ENCODE results near the gene GIMAP5.

Gene GIMAP5

GRCh38 chr7:150734254-150734653 lies 3.0 kb upstream of the GIMAP5 start:
- DNase-seq (ENCODE audit: low spot score) (no peak), FAIRE-seq (no peak)

DNA sequence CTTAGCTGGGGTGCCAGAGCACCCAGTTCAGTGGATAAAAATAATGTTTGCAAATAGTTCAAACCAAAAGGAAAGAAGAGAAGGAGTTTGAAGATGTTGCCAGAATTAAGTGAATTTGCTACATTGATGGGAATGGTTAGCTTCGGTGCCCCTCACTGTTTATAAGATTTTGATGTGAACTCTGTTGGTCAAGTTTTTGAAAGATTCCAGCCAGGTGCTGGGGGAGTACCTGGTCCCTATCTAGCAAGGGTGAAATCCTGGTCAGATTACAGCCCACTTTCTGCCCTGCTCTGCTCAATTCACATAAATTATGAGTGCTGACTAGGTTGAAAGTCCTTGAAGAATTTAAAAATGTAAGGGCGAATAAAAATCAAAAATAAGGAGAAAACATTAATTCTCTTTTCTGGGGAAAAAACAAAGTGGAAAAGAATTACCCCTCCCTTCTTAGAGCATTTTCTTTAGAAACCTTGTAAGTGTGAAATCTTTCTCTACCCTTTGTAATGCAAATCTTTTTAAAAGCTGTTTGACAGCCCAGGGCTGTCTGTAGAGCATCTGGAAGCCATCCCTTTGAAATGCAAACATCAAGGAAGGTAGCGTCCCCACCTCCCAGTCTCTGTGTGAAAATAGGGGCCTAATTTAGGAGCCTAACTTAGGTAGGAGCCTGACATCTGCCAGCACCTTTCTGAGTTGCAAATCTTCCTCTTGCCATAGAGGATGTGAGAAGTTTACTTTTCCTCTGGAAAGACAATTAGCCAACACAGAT lies 1.4 kb upstream of the GIMAP5 start:
- DNase-seq (ENCODE audit: low spot score) (no peak), FAIRE-seq (no peak)

- no peak for FAIRE-seq
- no peak for DNase-seq (ENCODE audit: low spot score)
Observed at GRCh38 chr7:150736864-150737263, 354 bp upstream of the GIMAP5 start.

- FAIRE-seq (no peak), DNase-seq (ENCODE audit: low spot score) (no peak)
Observed at GRCh38 chr7:150738092-150738491, 874 bp downstream of the GIMAP5 start.

- no peak for FAIRE-seq
- DNase-seq (ENCODE audit: low spot score): peak; percentile 16
Observed at GRCh38 chr7:150738591-150739001, 1.4 kb downstream of the GIMAP5 start.

- DNase-seq (ENCODE audit: low spot score): no peak
- no peak for FAIRE-seq
Observed at GRCh38 chr7:150739033-150739432, 1.8 kb downstream of the GIMAP5 start.

- FAIRE-seq: no peak
- no peak for DNase-seq (ENCODE audit: low spot score)
Observed at GRCh38 chr7:150740053-150740452, 2.8 kb downstream of the GIMAP5 start.

DNA sequence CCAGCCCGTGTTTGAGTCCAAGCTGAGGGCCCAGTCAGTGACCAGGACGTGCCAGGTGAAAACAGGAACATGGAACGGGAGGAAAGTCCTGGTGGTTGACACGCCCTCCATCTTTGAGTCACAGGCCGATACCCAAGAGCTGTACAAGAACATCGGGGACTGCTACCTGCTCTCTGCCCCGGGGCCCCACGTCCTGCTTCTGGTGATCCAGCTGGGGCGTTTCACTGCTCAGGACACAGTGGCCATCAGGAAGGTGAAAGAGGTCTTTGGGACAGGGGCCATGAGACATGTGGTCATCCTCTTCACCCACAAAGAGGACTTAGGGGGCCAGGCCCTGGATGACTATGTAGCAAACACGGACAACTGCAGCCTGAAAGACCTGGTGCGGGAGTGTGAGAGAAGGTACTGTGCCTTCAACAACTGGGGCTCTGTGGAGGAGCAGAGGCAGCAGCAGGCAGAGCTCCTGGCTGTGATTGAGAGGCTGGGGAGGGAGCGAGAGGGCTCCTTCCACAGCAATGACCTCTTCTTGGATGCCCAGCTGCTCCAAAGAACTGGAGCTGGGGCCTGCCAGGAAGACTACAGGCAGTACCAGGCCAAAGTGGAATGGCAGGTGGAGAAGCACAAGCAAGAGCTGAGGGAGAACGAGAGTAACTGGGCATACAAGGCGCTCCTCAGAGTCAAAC lies 5.2 kb downstream of the GIMAP5 start:
- FAIRE-seq (no peak), DNase-seq (ENCODE audit: low spot score) (no peak)

DNA sequence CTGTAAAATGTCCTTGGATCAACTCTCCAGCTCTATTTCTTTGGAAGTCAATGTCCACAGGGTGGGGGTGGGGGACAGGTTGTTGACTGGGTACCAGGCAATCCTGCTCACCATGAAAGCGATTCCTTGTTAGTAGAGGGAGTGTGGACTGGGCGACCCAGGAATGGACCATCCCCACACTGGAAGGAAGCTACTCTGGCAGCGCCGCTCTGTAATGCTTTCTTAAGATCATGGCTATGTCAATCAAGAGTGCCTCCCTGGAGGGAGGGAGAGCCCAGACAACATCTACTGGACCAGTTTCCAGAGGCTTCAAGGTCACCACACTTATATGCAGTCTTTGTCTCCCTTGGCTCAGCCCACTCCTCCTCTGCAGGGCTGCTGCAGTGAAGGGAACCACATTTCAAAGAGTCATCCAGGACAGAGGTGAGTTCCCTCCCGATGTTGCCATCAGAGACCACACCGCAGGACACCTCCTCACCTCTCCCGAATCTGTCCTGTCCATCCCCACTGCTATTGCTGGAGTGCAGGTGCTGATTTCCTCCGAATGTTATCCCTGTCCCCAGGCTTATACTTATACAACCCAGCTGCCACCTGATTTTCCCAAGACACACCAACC lies 6.9 kb downstream of the GIMAP5 start:
- DNase-seq (ENCODE audit: low spot score): no peak
- no peak for FAIRE-seq

DNA sequence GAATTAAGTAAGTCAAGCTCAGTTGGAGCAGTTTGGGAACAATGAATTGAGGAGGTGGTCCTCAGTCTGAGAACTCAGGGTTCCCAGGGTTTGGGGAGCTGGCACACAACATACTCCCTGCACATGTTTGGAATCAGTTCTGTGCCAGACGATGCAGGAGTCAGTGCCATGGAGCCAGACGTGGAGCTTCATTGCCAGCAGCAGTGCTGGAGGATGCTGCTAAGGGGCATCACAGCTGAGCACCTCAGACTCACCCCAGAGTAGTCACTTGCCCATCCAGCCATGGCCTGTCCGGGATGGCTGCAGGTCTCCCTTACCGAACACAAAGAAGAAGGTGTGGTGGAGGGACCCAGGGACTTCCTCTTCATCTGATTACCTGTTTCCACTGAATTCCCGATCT lies 7.9 kb downstream of the GIMAP5 start:
- DNase-seq (ENCODE audit: low spot score) (no peak), FAIRE-seq (no peak)

GRCh38 chr7:150745876-150746275 lies 8.7 kb downstream of the GIMAP5 start:
- DNase-seq (ENCODE audit: low spot score) (no peak), FAIRE-seq (no peak)

- no peak for DNase-seq (ENCODE audit: low spot score)
- FAIRE-seq: no peak
Observed at GRCh38 chr7:150746921-150747320, 9.7 kb downstream of the GIMAP5 start.

DNA sequence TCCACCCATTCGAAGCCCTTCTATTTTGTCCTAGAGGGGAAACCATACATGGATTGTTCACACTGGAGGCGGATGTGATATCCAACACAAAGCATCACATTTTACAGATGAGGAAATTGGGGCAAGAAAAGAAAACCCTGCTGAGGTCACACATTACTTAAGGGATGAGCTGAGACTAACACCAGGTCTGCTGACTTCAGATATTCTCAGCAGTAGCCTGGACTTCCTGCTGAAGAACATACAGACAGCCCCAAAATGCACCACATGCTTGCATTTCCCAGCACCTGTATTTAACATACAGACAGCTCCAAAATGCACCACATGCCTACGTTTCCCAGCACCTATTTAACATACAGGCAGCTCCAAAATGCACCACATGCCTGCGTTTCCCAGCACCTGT lies 11.2 kb downstream of the GIMAP5 start:
- no peak for FAIRE-seq
- DNase-seq (ENCODE audit: low spot score): no peak

GRCh38 chr7:150751702-150752101 lies 14.5 kb downstream of the GIMAP5 start:
- DNase-seq (ENCODE audit: low spot score) (no peak), FAIRE-seq (no peak)

DNA sequence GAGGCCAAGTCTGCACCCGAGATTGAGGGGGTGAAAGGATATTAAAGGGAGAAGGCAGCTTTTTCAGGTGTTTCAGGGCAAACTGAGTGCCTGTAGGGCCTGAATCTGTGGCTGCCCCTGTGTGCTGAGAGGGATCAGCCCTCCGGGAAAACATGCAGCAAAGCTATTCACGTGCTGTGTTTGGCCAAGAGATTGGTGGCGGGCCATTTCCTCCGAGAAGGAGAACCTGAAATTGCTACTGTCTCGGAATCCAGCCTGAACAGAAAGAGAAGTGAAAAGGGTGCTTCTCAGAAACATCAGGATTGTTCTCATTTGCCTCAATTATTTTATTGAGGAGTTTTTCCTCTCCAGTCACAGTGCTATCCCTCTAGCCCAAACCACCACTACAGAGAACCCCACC lies 16.0 kb downstream of the GIMAP5 start:
- FAIRE-seq: no peak
- DNase-seq (ENCODE audit: low spot score): no peak

- FAIRE-seq (no peak), DNase-seq (ENCODE audit: low spot score) (no peak)
Observed at GRCh38 chr7:150753826-150754603, 16.8 kb downstream of the GIMAP5 start.

DNA sequence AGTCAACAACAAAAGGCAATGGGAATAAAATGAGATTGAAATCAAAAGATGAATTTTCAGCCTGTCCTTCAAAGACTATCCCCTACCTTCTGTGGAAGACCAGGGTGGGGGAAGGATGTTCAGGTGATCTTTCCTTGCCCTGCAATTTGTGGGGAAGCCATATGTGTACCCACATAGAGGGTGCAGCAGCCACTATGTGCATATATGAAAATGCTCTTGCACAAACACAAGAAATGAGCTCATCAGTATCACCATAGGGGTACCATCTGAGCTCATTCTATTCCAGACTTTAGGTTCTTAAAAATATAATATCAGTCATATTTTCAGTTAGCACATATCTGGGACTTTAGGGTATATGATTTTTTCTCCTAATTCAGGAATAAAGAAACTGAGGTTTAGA lies 17.7 kb downstream of the GIMAP5 start:
- no peak for FAIRE-seq

DNA sequence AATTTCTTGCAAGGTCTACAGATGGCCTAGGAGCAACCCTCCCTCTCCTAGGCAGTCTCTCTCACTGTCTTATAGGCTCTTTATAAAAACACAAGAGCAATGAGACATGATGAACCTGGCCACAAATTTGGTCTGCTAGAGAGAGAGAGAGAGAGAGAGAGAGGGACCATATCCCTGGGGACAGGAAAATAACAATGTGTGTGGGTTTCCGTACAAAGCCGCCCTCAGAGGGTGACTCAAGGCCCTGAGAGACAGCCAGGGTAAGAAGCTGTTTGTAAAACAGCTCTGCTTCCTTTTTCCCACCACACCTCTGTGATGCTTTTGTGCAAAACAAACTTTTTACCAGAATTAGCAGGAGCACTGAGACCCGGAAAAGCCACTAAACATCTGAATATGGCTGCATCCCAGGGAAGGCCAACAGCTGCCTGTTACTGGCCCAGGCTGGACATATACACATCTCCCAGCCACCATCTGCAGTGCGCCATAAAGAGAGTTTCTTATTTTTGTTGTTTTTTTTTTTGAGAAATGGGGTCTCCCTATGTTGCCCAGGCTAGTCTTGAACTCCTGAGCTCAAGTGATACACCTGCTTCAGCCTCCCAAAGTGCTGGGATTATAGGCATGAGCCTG lies 18.4 kb downstream of the GIMAP5 start:
- no peak for FAIRE-seq
- DNase-seq (ENCODE audit: low spot score): peak; percentile 8

More for the DNA sequence above, 17.7 kb downstream of the GIMAP5 start:
- no peak for DNase-seq (ENCODE audit: low spot score)

GRCh38 chr7:150756166-150756565 lies 18.9 kb downstream of the GIMAP5 start:
- no peak for DNase-seq (ENCODE audit: low spot score)
- no peak for FAIRE-seq

DNA sequence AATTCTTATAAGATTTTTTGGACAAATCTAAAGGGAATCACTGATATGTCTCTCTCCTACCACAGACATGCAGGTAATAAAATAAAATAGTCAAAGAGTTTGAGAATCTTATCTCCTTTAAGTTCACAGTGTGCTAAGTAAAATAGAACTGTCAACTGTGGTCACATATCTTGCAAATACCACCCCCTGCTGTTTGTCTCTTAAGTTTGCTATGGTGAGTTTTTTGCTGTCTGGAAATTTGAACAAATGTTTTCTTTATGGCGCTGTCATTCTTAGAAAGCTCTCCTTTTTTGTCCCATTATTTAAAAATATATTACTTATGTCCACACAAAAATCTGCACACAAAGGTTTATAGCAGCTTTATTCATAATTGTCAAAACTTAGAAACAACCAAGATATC lies 19.6 kb downstream of the GIMAP5 start:
- DNase-seq (ENCODE audit: low spot score): no peak
- no peak for FAIRE-seq

DNA sequence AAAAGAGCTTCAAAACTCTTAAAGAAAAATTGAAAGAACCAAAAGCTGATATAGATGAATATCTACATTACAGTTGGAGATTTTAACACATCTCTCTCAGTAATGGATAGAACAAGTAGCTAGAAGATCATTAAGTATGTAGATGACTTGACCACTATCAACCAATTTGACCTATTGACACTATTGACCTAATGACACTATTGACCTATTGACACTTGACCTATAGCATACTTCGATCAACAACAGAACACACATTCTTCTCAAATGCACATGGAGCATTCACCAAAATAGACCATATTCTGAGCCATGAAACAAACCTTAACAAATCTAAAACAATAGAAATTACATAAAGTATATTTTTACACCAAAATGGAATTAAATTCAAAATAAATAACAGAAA lies 22.3 kb downstream of the GIMAP5 start:
- DNase-seq (ENCODE audit: low spot score): no peak
- no peak for FAIRE-seq
